Measurements from ENCODE around the gene AIRE. TPM values are rescaled to one million over a fixed set of nuclear protein-coding genes. Genes with fewer than 3 reads are reported as not detected.

Gene AIRE
- total and polyA plus RNA-seq, 2 of the 13 experiments (the other 11 are each of a cell fraction or from before 2014, with no cell fraction given) = not detected

DNA sequence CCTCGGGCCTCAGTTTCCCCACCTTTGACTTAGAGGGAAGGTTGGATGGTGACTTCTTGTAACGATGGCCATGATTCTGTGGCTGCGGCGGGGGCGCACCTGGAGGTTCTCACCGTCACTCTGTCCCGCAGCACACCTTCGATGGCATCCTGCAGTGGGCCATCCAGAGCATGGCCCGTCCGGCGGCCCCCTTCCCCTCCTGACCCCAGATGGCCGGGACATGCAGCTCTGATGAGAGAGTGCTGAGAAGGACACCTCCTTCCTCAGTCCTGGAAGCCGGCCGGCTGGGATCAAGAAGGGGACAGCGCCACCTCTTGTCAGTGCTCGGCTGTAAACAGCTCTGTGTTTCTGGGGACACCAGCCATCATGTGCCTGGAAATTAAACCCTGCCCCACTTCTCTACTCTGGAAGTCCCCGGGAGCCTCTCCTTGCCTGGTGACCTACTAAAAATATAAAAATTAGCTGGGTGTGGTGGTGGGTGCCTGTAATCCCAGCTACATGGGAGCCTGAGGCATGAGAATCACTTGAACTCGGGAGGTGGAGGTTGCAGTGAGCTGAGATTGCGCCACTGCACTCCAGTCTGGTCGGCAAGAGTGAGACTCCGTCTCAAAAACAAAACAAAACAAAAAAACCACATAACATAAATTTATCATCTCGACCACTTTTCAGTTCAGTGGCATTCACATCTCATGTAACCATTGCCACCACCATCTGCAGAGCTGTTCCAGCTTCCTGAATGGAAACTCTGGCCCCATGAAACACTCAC, 12.0 kb downstream of the AIRE start (continued):
- peak; percentile 67; the same call in 1 of the 2 replicates for TF ChIP-seq ZNF788 (CRISPR knock-in tag; IDR thresholded peaks at IDR 0.05; ENCODE audit: borderline replicate concordance)
- no peak for TF ChIP-seq MAZ (IDR thresholded peaks at IDR 0.05; ENCODE audit: borderline replicate concordance, low read depth, low read length)
- peak; percentile 44; the same call in 1 of the 2 replicates for TF ChIP-seq MAZ (CRISPR knock-in tag; IDR thresholded peaks at IDR 0.05; ENCODE audit: low read depth)
- peak; percentile 3; the same call in 1 of the 2 replicates for TF ChIP-seq ZMYM2 (CRISPR knock-in tag; IDR thresholded peaks at IDR 0.05)
- TF ChIP-seq XRCC5 (optimal IDR thresholded peaks at IDR 0.05; ENCODE audit: low read length) = peak; percentile 65
- TF ChIP-seq KDM3A (CRISPR knock-in tag; IDR thresholded peaks at IDR 0.05; ENCODE audit: low read depth) = 0 out of 2 replicates have a peak, but pooled peaks have one; percentile 41
- TF ChIP-seq, protein P1, sequence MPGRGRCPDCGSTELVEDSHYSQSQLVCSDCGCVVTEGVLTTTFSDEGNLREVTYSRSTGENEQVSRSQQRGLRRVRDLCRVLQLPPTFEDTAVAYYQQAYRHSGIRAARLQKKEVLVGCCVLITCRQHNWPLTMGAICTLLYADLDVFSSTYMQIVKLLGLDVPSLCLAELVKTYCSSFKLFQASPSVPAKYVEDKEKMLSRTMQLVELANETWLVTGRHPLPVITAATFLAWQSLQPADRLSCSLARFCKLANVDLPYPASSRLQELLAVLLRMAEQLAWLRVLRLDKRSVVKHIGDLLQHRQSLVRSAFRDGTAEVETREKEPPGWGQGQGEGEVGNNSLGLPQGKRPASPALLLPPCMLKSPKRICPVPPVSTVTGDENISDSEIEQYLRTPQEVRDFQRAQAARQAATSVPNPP (CRISPR knock-in tag; IDR thresholded peaks at IDR 0.05) = no peak
- TF ChIP-seq TP53 (CRISPR knock-in tag; conservative IDR thresholded peaks at IDR 0.05) = no peak
- no peak for TF ChIP-seq TERF1 (CRISPR knock-in tag; IDR thresholded peaks at IDR 0.05)
- no peak for TF ChIP-seq MAF1 (CRISPR knock-in tag; IDR thresholded peaks at IDR 0.05; ENCODE audit: borderline replicate concordance)
- TF ChIP-seq PPARG (CRISPR knock-in tag; conservative IDR thresholded peaks at IDR 0.05) = 0 out of 2 replicates have a peak, but pooled peaks have one; percentile 42
- TF ChIP-seq ZNF614 (CRISPR knock-in tag; IDR thresholded peaks at IDR 0.05; ENCODE audit: borderline replicate concordance) = no peak
- TF ChIP-seq ZNF883 (CRISPR knock-in tag; IDR thresholded peaks at IDR 0.05; ENCODE audit: not compliant biosample characterization) = no peak
- TF ChIP-seq, protein P2, sequence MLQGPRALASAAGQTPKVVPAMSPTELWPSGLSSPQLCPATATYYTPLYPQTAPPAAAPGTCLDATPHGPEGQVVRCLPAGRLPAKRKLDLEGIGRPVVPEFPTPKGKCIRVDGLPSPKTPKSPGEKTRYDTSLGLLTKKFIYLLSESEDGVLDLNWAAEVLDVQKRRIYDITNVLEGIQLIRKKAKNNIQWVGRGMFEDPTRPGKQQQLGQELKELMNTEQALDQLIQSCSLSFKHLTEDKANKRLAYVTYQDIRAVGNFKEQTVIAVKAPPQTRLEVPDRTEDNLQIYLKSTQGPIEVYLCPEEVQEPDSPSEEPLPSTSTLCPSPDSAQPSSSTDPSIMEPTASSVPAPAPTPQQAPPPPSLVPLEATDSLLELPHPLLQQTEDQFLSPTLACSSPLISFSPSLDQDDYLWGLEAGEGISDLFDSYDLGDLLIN (CRISPR knock-in tag; IDR thresholded peaks at IDR 0.05; ENCODE audit: borderline replicate concordance) = no peak
- no peak for TF ChIP-seq ZFP1 (CRISPR knock-in tag; IDR thresholded peaks at IDR 0.05)
- no peak for TF ChIP-seq ZNF629 (CRISPR knock-in tag; conservative IDR thresholded peaks at IDR 0.05)
- no peak for TF ChIP-seq ZXDC (CRISPR knock-in tag; IDR thresholded peaks at IDR 0.05)
- TF ChIP-seq, protein P3, sequence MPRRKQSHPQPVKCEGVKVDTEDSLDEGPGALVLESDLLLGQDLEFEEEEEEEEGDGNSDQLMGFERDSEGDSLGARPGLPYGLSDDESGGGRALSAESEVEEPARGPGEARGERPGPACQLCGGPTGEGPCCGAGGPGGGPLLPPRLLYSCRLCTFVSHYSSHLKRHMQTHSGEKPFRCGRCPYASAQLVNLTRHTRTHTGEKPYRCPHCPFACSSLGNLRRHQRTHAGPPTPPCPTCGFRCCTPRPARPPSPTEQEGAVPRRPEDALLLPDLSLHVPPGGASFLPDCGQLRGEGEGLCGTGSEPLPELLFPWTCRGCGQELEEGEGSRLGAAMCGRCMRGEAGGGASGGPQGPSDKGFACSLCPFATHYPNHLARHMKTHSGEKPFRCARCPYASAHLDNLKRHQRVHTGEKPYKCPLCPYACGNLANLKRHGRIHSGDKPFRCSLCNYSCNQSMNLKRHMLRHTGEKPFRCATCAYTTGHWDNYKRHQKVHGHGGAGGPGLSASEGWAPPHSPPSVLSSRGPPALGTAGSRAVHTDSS (CRISPR knock-in tag; conservative IDR thresholded peaks at IDR 0.05) = no peak

Data from HepG2 (cell line).